ENCODE measurements around the gene SSTR4. TPM values are rescaled to one million over a fixed set of nuclear protein-coding genes. Genes with fewer than 3 reads are reported as not detected.

SSTR4 gene
- total RNA-seq, 1 experiment from 2014 or later, result not detected

DNA sequence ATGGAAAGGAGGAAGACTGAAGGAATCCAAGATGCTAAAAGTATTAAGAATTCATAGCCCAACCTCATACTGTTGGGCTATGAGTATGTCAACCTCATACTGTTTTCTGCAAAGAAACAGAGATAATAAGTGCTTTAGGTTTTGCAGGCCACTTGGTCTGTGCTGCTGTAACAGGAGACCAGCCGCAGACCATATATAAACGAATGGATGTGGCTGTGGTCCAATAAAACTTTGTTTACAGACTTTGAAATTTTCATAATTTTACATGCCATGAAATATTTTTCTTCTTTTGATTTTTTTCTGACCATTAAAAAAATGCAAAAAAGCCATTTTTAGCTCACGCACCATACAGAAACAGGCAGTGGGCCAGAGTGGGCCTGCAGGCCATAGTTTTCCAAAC lies 28.1 kb downstream of the SSTR4 start (continued):
- TF ChIP-seq TEAD1 (CRISPR knock-in tag; IDR thresholded peaks at IDR 0.05) (no peak), SMAD3 (CRISPR knock-in tag; IDR thresholded peaks at IDR 0.05; ENCODE audit: borderline replicate concordance) (no peak), GABPB1 (CRISPR knock-in tag; IDR thresholded peaks at IDR 0.05) (no peak)
- TF ChIP-seq, protein P1, sequence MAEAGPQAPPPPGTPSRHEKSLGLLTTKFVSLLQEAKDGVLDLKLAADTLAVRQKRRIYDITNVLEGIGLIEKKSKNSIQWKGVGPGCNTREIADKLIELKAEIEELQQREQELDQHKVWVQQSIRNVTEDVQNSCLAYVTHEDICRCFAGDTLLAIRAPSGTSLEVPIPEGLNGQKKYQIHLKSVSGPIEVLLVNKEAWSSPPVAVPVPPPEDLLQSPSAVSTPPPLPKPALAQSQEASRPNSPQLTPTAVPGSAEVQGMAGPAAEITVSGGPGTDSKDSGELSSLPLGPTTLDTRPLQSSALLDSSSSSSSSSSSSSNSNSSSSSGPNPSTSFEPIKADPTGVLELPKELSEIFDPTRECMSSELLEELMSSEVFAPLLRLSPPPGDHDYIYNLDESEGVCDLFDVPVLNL (CRISPR knock-in tag; IDR thresholded peaks at IDR 0.05; ENCODE audit: borderline replicate concordance, low read depth), result no peak

DNA sequence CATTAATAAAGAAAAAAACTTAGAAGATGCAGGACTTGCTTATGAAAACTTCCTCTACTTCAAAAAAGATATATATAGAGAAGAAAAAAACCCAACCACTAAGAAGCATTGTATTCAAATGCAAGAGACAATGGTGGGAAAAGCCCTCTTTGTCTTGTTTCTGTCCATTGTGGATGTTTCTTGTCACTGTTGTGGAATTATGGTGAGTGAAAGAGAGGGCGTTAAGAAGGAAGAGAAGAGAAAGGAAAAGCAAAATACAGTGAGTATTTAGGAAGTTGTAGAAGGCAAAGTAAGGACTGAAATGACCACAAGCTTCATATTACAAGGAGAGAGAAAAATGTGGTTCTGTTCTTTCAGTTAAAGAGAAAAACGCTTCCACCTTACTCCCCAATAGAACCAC lies 28.5 kb downstream of the SSTR4 start:
- DNase-seq (ENCODE audit: low spot score) (no peak), ATAC-seq (no peak)
- ChIA-PET POLR2A (no interaction called here), CTCF (interaction anchor here (3.8 to 6.0 kb wide), 2 partner anchors 13 to 137 kb away, joined by 23 to 103 read pairs; partner anchors contain the start of gene THBD)
- H3K9me3 Mint-ChIP-seq, result no peaks in the 10 kb centered on the region
- H3K27me3 Mint-ChIP-seq (ENCODE audit: low read depth), result no peaks in the 10 kb centered on the region
- H3K36me3 Mint-ChIP-seq, result no peaks in the 10 kb centered on the region
- H3K4me1 Mint-ChIP-seq, result peaks cover 32% of the 10 kb centered on the region
- no peak overlapping the region for H3K27ac Mint-ChIP-seq
- H3K4me3 Mint-ChIP-seq, result no peak overlapping the region
- TF ChIP-seq, protein P2, sequence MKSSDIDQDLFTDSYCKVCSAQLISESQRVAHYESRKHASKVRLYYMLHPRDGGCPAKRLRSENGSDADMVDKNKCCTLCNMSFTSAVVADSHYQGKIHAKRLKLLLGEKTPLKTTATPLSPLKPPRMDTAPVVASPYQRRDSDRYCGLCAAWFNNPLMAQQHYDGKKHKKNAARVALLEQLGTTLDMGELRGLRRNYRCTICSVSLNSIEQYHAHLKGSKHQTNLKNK (CRISPR knock-in tag; IDR thresholded peaks at IDR 0.05), result no peak
- TF ChIP-seq, protein P3, sequence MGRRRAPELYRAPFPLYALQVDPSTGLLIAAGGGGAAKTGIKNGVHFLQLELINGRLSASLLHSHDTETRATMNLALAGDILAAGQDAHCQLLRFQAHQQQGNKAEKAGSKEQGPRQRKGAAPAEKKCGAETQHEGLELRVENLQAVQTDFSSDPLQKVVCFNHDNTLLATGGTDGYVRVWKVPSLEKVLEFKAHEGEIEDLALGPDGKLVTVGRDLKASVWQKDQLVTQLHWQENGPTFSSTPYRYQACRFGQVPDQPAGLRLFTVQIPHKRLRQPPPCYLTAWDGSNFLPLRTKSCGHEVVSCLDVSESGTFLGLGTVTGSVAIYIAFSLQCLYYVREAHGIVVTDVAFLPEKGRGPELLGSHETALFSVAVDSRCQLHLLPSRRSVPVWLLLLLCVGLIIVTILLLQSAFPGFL (CRISPR knock-in tag; IDR thresholded peaks at IDR 0.05; ENCODE audit: borderline replicate concordance), result no peak
- TF ChIP-seq, protein P4, sequence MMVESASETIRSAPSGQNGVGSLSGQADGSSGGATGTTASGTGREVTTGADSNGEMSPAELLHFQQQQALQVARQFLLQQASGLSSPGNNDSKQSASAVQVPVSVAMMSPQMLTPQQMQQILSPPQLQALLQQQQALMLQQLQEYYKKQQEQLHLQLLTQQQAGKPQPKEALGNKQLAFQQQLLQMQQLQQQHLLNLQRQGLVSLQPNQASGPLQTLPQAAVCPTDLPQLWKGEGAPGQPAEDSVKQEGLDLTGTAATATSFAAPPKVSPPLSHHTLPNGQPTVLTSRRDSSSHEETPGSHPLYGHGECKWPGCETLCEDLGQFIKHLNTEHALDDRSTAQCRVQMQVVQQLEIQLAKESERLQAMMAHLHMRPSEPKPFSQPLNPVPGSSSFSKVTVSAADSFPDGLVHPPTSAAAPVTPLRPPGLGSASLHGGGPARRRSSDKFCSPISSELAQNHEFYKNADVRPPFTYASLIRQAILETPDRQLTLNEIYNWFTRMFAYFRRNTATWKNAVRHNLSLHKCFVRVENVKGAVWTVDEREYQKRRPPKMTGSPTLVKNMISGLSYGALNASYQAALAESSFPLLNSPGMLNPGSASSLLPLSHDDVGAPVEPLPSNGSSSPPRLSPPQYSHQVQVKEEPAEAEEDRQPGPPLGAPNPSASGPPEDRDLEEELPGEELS (CRISPR knock-in tag; IDR thresholded peaks at IDR 0.05), result no peak
- TF ChIP-seq ETV6 (CRISPR knock-in tag; IDR thresholded peaks at IDR 0.05) (no peak), JAZF1 (CRISPR knock-in tag; IDR thresholded peaks at IDR 0.05) (no peak), FOXK1 (CRISPR knock-in tag; IDR thresholded peaks at IDR 0.05) (no peak), ZNF317 (CRISPR knock-in tag; IDR thresholded peaks at IDR 0.05; ENCODE audit: borderline replicate concordance, low read depth) (no peak)
- TF ChIP-seq, protein P5, sequence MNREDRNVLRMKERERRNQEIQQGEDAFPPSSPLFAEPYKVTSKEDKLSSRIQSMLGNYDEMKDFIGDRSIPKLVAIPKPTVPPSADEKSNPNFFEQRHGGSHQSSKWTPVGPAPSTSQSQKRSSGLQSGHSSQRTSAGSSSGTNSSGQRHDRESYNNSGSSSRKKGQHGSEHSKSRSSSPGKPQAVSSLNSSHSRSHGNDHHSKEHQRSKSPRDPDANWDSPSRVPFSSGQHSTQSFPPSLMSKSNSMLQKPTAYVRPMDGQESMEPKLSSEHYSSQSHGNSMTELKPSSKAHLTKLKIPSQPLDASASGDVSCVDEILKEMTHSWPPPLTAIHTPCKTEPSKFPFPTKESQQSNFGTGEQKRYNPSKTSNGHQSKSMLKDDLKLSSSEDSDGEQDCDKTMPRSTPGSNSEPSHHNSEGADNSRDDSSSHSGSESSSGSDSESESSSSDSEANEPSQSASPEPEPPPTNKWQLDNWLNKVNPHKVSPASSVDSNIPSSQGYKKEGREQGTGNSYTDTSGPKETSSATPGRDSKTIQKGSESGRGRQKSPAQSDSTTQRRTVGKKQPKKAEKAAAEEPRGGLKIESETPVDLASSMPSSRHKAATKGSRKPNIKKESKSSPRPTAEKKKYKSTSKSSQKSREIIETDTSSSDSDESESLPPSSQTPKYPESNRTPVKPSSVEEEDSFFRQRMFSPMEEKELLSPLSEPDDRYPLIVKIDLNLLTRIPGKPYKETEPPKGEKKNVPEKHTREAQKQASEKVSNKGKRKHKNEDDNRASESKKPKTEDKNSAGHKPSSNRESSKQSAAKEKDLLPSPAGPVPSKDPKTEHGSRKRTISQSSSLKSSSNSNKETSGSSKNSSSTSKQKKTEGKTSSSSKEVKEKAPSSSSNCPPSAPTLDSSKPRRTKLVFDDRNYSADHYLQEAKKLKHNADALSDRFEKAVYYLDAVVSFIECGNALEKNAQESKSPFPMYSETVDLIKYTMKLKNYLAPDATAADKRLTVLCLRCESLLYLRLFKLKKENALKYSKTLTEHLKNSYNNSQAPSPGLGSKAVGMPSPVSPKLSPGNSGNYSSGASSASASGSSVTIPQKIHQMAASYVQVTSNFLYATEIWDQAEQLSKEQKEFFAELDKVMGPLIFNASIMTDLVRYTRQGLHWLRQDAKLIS (CRISPR knock-in tag; IDR thresholded peaks at IDR 0.05; ENCODE audit: borderline replicate concordance), result no peak
- TF ChIP-seq, protein P6, sequence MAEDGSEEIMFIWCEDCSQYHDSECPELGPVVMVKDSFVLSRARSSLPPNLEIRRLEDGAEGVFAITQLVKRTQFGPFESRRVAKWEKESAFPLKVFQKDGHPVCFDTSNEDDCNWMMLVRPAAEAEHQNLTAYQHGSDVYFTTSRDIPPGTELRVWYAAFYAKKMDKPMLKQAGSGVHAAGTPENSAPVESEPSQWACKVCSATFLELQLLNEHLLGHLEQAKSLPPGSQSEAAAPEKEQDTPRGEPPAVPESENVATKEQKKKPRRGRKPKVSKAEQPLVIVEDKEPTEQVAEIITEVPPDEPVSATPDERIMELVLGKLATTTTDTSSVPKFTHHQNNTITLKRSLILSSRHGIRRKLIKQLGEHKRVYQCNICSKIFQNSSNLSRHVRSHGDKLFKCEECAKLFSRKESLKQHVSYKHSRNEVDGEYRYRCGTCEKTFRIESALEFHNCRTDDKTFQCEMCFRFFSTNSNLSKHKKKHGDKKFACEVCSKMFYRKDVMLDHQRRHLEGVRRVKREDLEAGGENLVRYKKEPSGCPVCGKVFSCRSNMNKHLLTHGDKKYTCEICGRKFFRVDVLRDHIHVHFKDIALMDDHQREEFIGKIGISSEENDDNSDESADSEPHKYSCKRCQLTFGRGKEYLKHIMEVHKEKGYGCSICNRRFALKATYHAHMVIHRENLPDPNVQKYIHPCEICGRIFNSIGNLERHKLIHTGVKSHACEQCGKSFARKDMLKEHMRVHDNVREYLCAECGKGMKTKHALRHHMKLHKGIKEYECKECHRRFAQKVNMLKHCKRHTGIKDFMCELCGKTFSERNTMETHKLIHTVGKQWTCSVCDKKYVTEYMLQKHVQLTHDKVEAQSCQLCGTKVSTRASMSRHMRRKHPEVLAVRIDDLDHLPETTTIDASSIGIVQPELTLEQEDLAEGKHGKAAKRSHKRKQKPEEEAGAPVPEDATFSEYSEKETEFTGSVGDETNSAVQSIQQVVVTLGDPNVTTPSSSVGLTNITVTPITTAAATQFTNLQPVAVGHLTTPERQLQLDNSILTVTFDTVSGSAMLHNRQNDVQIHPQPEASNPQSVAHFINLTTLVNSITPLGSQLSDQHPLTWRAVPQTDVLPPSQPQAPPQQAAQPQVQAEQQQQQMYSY (CRISPR knock-in tag; IDR thresholded peaks at IDR 0.05), result no peak
- TF ChIP-seq, protein P7, sequence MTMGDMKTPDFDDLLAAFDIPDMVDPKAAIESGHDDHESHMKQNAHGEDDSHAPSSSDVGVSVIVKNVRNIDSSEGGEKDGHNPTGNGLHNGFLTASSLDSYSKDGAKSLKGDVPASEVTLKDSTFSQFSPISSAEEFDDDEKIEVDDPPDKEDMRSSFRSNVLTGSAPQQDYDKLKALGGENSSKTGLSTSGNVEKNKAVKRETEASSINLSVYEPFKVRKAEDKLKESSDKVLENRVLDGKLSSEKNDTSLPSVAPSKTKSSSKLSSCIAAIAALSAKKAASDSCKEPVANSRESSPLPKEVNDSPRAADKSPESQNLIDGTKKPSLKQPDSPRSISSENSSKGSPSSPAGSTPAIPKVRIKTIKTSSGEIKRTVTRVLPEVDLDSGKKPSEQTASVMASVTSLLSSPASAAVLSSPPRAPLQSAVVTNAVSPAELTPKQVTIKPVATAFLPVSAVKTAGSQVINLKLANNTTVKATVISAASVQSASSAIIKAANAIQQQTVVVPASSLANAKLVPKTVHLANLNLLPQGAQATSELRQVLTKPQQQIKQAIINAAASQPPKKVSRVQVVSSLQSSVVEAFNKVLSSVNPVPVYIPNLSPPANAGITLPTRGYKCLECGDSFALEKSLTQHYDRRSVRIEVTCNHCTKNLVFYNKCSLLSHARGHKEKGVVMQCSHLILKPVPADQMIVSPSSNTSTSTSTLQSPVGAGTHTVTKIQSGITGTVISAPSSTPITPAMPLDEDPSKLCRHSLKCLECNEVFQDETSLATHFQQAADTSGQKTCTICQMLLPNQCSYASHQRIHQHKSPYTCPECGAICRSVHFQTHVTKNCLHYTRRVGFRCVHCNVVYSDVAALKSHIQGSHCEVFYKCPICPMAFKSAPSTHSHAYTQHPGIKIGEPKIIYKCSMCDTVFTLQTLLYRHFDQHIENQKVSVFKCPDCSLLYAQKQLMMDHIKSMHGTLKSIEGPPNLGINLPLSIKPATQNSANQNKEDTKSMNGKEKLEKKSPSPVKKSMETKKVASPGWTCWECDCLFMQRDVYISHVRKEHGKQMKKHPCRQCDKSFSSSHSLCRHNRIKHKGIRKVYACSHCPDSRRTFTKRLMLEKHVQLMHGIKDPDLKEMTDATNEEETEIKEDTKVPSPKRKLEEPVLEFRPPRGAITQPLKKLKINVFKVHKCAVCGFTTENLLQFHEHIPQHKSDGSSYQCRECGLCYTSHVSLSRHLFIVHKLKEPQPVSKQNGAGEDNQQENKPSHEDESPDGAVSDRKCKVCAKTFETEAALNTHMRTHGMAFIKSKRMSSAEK (CRISPR knock-in tag; IDR thresholded peaks at IDR 0.05; ENCODE audit: borderline replicate concordance), result no peak
- TF ChIP-seq, protein P8, sequence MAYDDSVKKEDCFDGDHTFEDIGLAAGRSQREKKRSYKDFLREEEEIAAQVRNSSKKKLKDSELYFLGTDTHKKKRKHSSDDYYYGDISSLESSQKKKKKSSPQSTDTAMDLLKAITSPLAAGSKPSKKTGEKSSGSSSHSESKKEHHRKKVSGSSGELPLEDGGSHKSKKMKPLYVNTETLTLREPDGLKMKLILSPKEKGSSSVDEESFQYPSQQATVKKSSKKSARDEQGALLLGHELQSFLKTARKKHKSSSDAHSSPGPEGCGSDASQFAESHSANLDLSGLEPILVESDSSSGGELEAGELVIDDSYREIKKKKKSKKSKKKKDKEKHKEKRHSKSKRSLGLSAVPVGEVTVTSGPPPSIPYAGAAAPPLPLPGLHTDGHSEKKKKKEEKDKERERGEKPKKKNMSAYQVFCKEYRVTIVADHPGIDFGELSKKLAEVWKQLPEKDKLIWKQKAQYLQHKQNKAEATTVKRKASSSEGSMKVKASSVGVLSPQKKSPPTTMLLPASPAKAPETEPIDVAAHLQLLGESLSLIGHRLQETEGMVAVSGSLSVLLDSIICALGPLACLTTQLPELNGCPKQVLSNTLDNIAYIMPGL (CRISPR knock-in tag; IDR thresholded peaks at IDR 0.05), result no peak
- TF ChIP-seq, protein P9, sequence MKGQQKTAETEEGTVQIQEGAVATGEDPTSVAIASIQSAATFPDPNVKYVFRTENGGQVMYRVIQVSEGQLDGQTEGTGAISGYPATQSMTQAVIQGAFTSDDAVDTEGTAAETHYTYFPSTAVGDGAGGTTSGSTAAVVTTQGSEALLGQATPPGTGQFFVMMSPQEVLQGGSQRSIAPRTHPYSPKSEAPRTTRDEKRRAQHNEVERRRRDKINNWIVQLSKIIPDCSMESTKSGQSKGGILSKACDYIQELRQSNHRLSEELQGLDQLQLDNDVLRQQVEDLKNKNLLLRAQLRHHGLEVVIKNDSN (CRISPR knock-in tag; IDR thresholded peaks at IDR 0.05), result no peak

Data from WTC11 (cell line).